HCT116 (cell line): ENCODE data around the gene TGFBI. TPM values are rescaled to one million over a fixed set of nuclear protein-coding genes. Genes with fewer than 3 reads are reported as not detected.

Experiments
- ATAC-seq: fragments of 200-7000 bp; cut with Tn5 transposase; 2 replicates; pipeline ENCODE4 v1.9.1; 2020; ENCODE audit warnings: mild to moderate bottlenecking, moderate library complexity
- BruUV-seq: library from RNA; stranded (reverse); fragments of 400-500 nt; replicated peaks from 2 replicates; lab custom pipeline; 2021; lab: Mats Ljungman, UMichigan
- CTCF ChIA-PET: fragments of 300-600 bp; sonication (Branson Sonifier 250); formaldehyde crosslinking; loops from one replicate; lab custom pipeline; 2021; ENCODE audit warnings: antibody characterized with exemption; lab: Charles Lee
- POLR2A ChIA-PET: fragments of 300-600, 350-600 bp; sonication (Branson Sonifier 250); formaldehyde crosslinking; loops from one replicate; lab custom pipeline; 2021; ENCODE audit warnings: antibody characterized with exemption; lab: Charles Lee
- RAD21 ChIA-PET, 2 experiments: fragments of 300-600 bp; sonication (Branson Sonifier 250); formaldehyde crosslinking; loops; one replicate each; lab custom pipeline; 2023; ENCODE audit warnings: low total read pairs in 2 of 2; ENCODE audit not compliant: uncharacterized antibody in 2 of 2, unreplicated experiment in 2 of 2, low non-redundant PET in 1 of 2; lab: Charles Lee
- DNase-seq: peaks from one replicate; pipeline ENCODE4 v3.0.0-alpha.2; 2010; ENCODE audit warnings: low read depth, low spot score
- H2AFZ ChIP-seq: fragments of 200-600 bp; shearing (Covaris generic), sonication (generic); 2 replicates; pipeline ENCODE4 v1.6.1; 2017; ENCODE audit warnings: low read depth, mixed run types, mixed read lengths, antibody characterized with exemption, low read length; ENCODE audit not compliant: poor library complexity, severe bottlenecking
- H3K27ac ChIP-seq: 2 replicates; pipeline ENCODE4 v1.5.1; 2012; ENCODE audit warnings: low read depth, low read length
- H3K27me3 ChIP-seq: fragments of 200-600 bp; sonication (generic); 2 replicates; pipeline ENCODE4 v1.6.1; 2016; ENCODE audit warnings: mixed run types, low read length, mixed read lengths; ENCODE audit not compliant: insufficient read depth
- H3K36me3 ChIP-seq, 2 experiments: fragments of 200-500 bp in 1 of 2; fragments of 200-600 bp in 1 of 2; sonication (Bioruptor generic) in 1 of 2; sonication (generic) in 1 of 2; 2 replicates each; pipeline versions ENCODE4 v1.5.1 to v1.6.1; 2014 to 2016; ENCODE audit warnings: low read length in 2 of 2, inconsistent platforms in 1 of 2, mixed read lengths in 1 of 2, mixed run types in 1 of 2; ENCODE audit not compliant: insufficient read depth in 2 of 2, control insufficient read depth in 1 of 2
- H3K4me1 ChIP-seq, 2 experiments: fragments of 200-600 bp in 1 of 2; sonication (generic) in 1 of 2; 2 replicates each; pipeline versions ENCODE4 v1.5.1 to v1.6.1; 2012 to 2017; ENCODE audit warnings: low read length in 2 of 2, inconsistent platforms in 1 of 2, mild to moderate bottlenecking in 1 of 2, mixed read lengths in 1 of 2, mixed run types in 1 of 2, moderate library complexity in 1 of 2; ENCODE audit not compliant: insufficient read depth in 2 of 2, control insufficient read depth in 1 of 2
- H3K4me2 ChIP-seq: fragments of 200-600 bp; sonication (generic); 2 replicates; pipeline ENCODE4 v1.6.1; 2017; ENCODE audit warnings: mixed run types, low read length, mixed read lengths
- H3K4me3 ChIP-seq, 2 experiments: fragments of 200-600 bp in 1 of 2; sonication (generic) in 1 of 2; replicated peaks in 1 of 2; 2 replicates each; pipeline ENCODE4 v1.5.1; 2011 to 2016; ENCODE audit warnings: low read length in 2 of 2, control low read depth in 1 of 2, low read depth in 1 of 2, mild to moderate bottlenecking in 1 of 2, mixed read lengths in 1 of 2, mixed run types in 1 of 2
- H3K79me2 ChIP-seq: fragments of 200-600 bp; sonication (generic); 2 replicates; pipeline ENCODE4 v1.6.1; 2017; ENCODE audit warnings: mild to moderate bottlenecking, mixed run types, low read length, moderate library complexity, mixed read lengths; ENCODE audit not compliant: insufficient read depth
- H3K9ac ChIP-seq: fragments of 200-600 bp; sonication (generic); 2 replicates; pipeline ENCODE4 v1.6.1; 2016; ENCODE audit warnings: low read length, mixed read lengths
- H3K9me2 ChIP-seq: fragments of 200-600 bp; sonication (generic), shearing (Covaris generic); 2 replicates; pipeline ENCODE4 v1.6.1; 2017; ENCODE audit warnings: mixed run types, mild to moderate bottlenecking, moderate library complexity; ENCODE audit not compliant: insufficient read depth
- H3K9me3 ChIP-seq, 2 experiments: fragments of 200-500 bp in 1 of 2; fragments of 200-600 bp in 1 of 2; sonication (Bioruptor generic) in 1 of 2; sonication (generic) in 1 of 2; 2 replicates each; pipeline ENCODE4 v1.6.1; 2014 to 2017; ENCODE audit warnings: low read length in 2 of 2, mixed read lengths in 2 of 2, inconsistent platforms in 1 of 2, low read depth in 1 of 2, mild to moderate bottlenecking in 1 of 2, mixed run types in 1 of 2, moderate library complexity in 1 of 2; ENCODE audit not compliant: control insufficient read depth in 1 of 2, insufficient read depth in 1 of 2
- H4K20me1 ChIP-seq: fragments of 200-600 bp; sonication (generic), shearing (Covaris generic); 2 replicates; pipeline ENCODE4 v1.6.1; 2017; ENCODE audit warnings: mixed run types, mild to moderate bottlenecking, moderate library complexity; ENCODE audit not compliant: insufficient read depth
- EGR1 ChIP-seq: IDR thresholded peaks from 2 replicates; pipeline ENCODE4 v1.6.1; 2012; ENCODE audit warnings: low read depth
- ELF1 ChIP-seq: IDR thresholded peaks from 2 replicates; pipeline ENCODE4 v1.6.1; 2012; ENCODE audit warnings: low read depth, borderline replicate concordance
- EZH2phosphoT487 ChIP-seq: fragments of 200-600 bp; IDR thresholded peaks from 2 replicates; pipeline ENCODE4 v1.6.1; 2018; ENCODE audit warnings: antibody characterized with exemption, borderline replicate concordance
- FOSL1 ChIP-seq: IDR thresholded peaks from 2 replicates; pipeline ENCODE4 v1.6.1; 2012; ENCODE audit warnings: low read depth
- MAX ChIP-seq: IDR thresholded peaks from 2 replicates; pipeline ENCODE4 v1.6.1; 2012
- RAD21 ChIP-seq: IDR thresholded peaks from 2 replicates; pipeline ENCODE4 v1.6.1; 2012; ENCODE audit warnings: low read depth, mild to moderate bottlenecking
- REST ChIP-seq: IDR thresholded peaks from 2 replicates; pipeline ENCODE4 v1.6.1; 2012; ENCODE audit warnings: low read depth
- SP1 ChIP-seq: IDR thresholded peaks from 2 replicates; pipeline ENCODE4 v1.6.1; 2012; ENCODE audit warnings: low read depth
- SRF ChIP-seq: IDR thresholded peaks from 2 replicates; pipeline ENCODE4 v1.6.1; 2012; ENCODE audit warnings: low read depth
- ZFX ChIP-seq: fragments of 450-650 bp; IDR thresholded peaks from 2 replicates; pipeline ENCODE4 v1.6.1; 2017
- intact Hi-C: fragments of 100-400 bp; cut with micrococcal nuclease; formaldehyde crosslinking; loops from 2 replicates; pipeline ENCODE4 v1.10.0; 2022
- total RNA-seq: library from RNA; stranded (reverse); gene quantifications from one replicate; pipeline ENCODE4 v1.2.1, GENCODE V29; 2021; ENCODE audit not compliant: unreplicated experiment

The TGFBI gene
- total RNA-seq, 1 experiment from 2014 or later, result 0.64 TPM

GRCh38 chr5:136023958-136024541, 4.7 kb upstream of the TGFBI start:
- TF ChIP-seq SRF, result no peak
- no peak for TF ChIP-seq RAD21
- no peak for TF ChIP-seq FOSL1
- no peak for TF ChIP-seq ELF1
- TF ChIP-seq SP1, result no peak
- TF ChIP-seq EZH2phosphoT487, result no peak
- no peak for TF ChIP-seq ZFX
- TF ChIP-seq EGR1, result no peak
- no peak for TF ChIP-seq REST
- no peak for TF ChIP-seq MAX
- BruUV-seq, result no TSS peak
- H3K4me1 ChIP-seq, result peaks cover 10 to 22% of the 10 kb centered on the region in 2 experiments
- DNase-seq (no peak), ATAC-seq (no peak)
- RAD21 ChIA-PET, result no interaction called here
- H3K9me2 ChIP-seq, result no peaks in the 10 kb centered on the region
- H3K36me3 ChIP-seq, result no peaks in the 10 kb centered on the region
- H3K27ac ChIP-seq, result no peak overlapping the region
- peaks cover 79% of the 10 kb centered on the region for H3K27me3 ChIP-seq
- no peaks in the 10 kb centered on the region for H3K79me2 ChIP-seq
- H3K4me2 ChIP-seq, result no peak overlapping the region
- H4K20me1 ChIP-seq, result no peaks in the 10 kb centered on the region
- no peaks in the 10 kb centered on the region for H3K9me3 ChIP-seq
- POLR2A ChIA-PET, result no interaction called here
- intact Hi-C loops, result no loop called here
- no peak overlapping the region for H2AFZ ChIP-seq
- H3K9ac ChIP-seq, result no peak overlapping the region
- H3K4me3 ChIP-seq, result no peak overlapping the region
- CTCF ChIA-PET, result no interaction called here
